ENCODE measurements around the gene IRAK2.
A peak's percentile ranks its signal among the peaks of the same experiment; 100 is the strongest.

IRAK2 gene

GRCh38 chr3:10286596-10287295 lies 122.0 kb downstream of the IRAK2 start:
- DNase-seq, result peak; percentile 88

DNA sequence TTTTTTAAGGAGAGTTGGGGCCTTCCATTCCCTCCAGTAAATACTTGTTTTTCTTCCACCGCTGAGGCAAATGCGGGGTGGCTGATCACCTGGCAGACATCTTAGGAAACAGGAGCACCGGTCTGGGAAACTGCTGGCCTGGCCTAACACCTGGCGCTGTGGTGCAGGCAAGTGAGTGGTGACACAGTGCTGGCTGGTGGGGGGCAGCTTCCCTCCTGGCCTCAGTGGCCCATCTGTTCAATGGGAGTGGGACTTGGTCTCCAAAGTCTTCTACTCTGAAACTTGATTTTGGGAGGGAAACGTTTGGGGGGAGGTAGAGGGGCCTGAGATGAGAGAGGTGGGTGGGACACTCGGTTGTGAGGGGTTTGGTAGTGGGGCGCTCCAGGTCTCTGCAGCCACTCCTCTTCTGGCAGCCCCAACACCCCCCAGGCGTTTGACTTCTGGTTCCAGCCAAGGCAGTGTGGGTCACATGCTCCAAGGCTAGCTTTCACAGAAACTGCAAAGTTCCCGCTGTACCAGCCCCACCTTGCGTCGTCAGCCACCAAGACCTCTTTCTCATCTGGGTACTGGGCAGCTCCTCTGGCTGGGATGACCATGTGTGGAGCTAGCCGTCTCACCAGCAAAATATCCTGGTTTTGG lies 123.3 kb downstream of the IRAK2 start:
- DNase-seq, result no peak

DNA sequence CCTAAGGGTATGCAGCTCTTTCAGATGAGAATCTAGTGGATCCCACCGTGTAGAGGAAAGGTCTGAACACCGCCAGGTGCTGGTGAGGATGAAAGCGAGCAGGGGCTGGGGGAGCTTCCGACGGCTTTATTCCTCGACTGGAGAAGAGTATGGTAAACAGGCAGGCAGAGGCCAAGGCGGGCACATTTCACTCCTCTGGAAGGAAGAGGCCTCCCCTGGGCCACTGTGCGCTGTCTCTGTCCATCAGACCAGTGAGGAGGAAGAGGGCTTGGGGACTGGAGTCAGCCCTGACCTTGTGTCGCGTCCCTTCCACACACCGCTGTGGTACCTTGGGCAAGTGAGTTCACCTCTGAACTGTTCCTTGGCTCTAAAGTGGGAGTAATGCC lies 123.8 kb downstream of the IRAK2 start:
- DNase-seq, result no peak

DNA sequence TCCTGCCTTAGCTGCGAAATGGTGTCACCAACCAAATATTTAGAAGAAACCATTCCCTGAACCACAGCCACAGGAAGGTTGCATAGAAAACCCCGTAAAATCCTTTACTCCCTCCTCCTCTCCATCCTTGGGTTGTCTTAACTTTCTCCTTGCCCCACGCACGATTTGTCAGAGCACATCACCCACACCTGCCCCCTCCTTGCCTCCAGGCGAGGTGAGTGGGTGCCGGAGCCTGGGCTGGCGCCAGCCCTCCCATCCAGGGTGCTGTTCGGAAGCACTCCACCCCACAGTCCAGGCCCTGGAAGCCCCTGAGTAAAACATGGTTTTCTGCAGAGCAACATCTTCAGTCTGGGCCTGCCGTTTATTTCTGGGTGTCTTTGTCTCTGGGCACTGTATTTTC lies 124.4 kb downstream of the IRAK2 start:
- DNase-seq, result no peak

DNA sequence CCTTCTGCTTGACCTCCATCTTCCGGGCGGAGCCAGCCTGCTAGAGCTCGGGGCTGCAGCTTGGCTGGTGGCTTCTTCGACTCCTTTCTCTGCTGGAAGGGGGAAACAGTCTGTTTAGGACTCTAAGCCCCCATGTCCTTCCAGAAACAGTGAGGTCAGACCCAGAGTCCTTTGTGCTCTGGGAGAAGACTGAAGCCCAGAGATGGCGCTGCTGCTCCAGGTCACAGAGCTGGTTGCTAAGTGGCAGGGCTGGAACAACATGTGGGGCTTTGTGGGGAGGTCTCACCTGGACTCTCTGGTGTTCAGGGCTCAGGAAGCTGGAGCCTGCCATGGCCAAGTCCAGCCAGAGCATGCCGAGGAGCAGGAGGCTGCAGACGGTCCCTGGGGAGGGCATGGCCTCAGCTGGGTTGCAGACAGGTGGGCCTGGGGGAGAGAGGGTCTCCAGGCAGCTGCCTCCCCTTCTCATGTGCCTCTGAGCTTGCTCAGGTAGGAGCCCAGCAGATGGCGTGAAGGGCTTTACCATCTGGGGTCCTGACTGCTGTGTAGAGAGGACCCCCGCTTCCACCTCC lies 125.2 kb downstream of the IRAK2 start:
- DNase-seq, result no peak

DNA sequence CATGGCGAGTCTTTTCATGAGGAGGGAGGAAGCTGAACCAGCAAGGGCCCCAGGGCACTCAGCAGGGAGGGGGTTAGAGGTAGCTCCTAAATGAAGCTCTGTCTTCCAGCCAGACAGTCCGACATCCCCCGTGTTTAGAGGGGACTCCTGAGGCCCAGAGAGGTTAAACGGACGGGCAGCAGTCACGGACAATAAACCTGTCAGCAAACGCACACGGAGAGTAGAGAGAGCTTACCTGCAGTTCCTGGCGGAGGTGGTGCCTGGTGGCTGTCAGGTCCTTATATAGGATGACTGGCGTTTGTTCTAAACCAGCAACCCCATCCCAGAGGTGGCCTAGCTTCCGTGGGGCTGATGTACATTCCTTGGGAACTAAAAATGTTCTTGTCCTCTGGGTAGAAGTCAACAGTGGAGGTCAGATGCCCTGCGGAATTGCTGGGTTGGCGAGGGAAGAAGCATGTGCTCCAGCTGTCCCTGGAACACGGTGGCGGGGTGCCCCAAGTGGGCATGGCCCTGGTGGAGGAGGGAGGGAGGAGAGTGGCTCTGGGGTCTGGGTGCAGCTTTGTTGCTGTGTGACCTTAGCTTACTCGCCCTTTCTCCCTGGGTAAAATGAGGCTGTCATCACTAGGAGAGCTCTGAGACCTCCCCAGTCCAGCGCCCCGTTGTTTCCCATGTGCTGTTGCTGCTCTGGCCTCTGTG lies 125.9 kb downstream of the IRAK2 start:
- DNase-seq, result no peak

- no peak for DNase-seq
These were observed 126.9 kb downstream of the IRAK2 start for GRCh38 chr3:10291641-10292040.

DNA sequence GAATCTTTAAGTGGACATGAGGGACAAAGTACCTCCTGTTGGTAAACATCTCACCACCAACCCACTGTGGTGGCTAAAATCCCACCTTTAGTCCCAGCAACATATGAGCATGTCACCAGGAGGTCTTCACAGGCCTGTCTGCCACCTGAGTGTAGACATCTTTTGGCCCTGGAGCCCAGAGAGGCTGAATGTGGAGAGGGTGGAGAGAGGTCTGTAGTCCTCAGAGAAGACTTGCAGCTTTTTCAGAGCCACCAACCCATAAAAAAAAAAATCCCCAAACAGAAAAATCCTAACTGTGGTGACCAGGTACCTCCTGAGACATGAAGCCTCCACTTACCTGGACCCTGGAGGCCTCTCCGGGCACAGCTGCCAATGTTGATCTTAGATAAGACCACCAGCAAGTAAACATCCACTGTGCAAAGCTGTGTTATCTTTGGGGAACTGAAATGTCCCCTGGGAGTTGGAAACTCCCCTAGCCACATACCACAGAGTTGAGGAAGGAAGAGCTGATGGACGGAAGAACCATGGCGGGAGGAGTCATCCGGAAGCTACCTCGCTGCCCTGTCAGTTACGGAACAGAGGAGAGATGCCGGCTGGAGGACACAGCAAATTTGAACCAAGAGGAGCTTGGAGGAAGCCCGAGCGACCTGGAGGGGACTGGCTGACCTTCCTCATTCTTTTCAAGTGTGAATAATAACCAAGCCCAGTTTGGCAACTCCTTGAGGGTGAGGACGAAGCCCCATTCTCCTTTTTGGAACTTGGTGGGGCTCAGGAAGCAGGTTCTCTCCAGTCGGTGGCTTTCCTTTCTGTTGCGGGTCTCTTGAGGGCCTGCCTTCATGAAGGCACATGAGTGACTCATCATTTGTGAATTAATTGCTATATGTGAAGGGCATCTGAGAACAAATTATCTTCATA lies 128.0 kb downstream of the IRAK2 start, which contains the start of gene GHRL:
Gene GHRL, minus strand, starts transcription at position 443 of the 915 bp plus-strand sequence. CDS start 2,767 bp downstream, outside the sequence.
- DNase-seq, result peak; percentile 15
